ENCODE results near the gene TPPP3. TPM values are rescaled to one million over a fixed set of nuclear protein-coding genes. Genes with fewer than 3 reads are reported as not detected.

TPPP3 gene
- total and polyA plus RNA-seq, 2 donors (not counting 3 experiments of a cell fraction or from before 2014, with no cell fraction given): 0.33 to 1.3 TPM

- intact Hi-C loops (cut with micrococcal nuclease): loop anchor here (1.0 to 10.0 kb wide), 4 partner anchors 26 to 444 kb away; partner anchors contain the start of genes E2F4, ELMO3 and EXOC3L1
- TF ChIP-seq EZH2 (IDR thresholded peaks at IDR 0.05; ENCODE audit: borderline replicate concordance, low read depth, low read length, severe bottlenecking) (no peak), POLR2A (IDR thresholded peaks at IDR 0.05; ENCODE audit: low read depth, low read length) (no peak), JUN (IDR thresholded peaks at IDR 0.05; ENCODE audit: borderline replicate concordance, insufficient read depth, insufficient read length, low read depth) (no peak), MYC (IDR thresholded peaks at IDR 0.05; ENCODE audit: low read depth, low read length) (no peak), FOS (IDR thresholded peaks at IDR 0.05; ENCODE audit: borderline replicate concordance, insufficient read depth, low read length) (no peak), CTCF (IDR thresholded peaks at IDR 0.05; ENCODE audit: extremely low read depth in 1 of 2, insufficient read depth in 1 of 2, low read depth in 1 of 2, low read length in 2 of 2) (no peak), GATA2 (IDR thresholded peaks at IDR 0.05; ENCODE audit: insufficient read depth, insufficient read length, low read depth, low read length) (no peak), POLR2AphosphoS5 (IDR thresholded peaks at IDR 0.05; ENCODE audit: insufficient read depth, low read depth, low read length) (no peak), MAX (IDR thresholded peaks at IDR 0.05; ENCODE audit: insufficient read depth, insufficient read length) (no peak)
These were observed 5.4 kb upstream of the TPPP3 start for GRCh38 chr16:67398546-67399217.

More at GRCh38 chr16:67398546-67399217, 5.4 kb upstream of the TPPP3 start:
- Histone ChIP-seq H3K4me3 (replicated peaks in 1 of 3; ENCODE audit: insufficient read depth in 1 of 3, low read depth in 1 of 3, low read length in 3 of 3) (no peak overlapping the region), H3K4me2 (ENCODE audit: insufficient read depth, low read length) (no peak overlapping the region), H4K20me1 (replicated peaks; ENCODE audit: control insufficient read depth, extremely low read depth, insufficient read depth, low read length) (no peaks in the 10 kb centered on the region), H3K27ac (ENCODE audit: insufficient read depth, low read depth, low read length) (no peak overlapping the region), H2AFZ (ENCODE audit: low read depth, low read length) (no peak overlapping the region), H3K9me1 (replicated peaks; ENCODE audit: control insufficient read depth, extremely low read depth, insufficient read depth, low read length) (no peaks in the 10 kb centered on the region), H3K4me1 (ENCODE audit: control insufficient read depth, extremely low read depth, insufficient read depth, low read length) (peaks cover 7% of the 10 kb centered on the region), H3K79me2 (ENCODE audit: control insufficient read depth, insufficient read depth, low read length) (no peaks in the 10 kb centered on the region), H3K9me3 (replicated peaks; ENCODE audit: control insufficient read depth, insufficient read depth, low read length) (no peaks in the 10 kb centered on the region), H3K36me3 (ENCODE audit: control insufficient read depth in 2 of 2, extremely low read depth in 1 of 2, insufficient read depth in 2 of 2, low read length in 2 of 2) (no peaks in the 10 kb centered on the region), H3K27me3 (ENCODE audit: control insufficient read depth in 2 of 2, insufficient read depth in 2 of 2, low read length in 2 of 2) (peaks cover 9 to 10% of the 10 kb centered on the region in 2 experiments), H3K9ac (replicated peaks; ENCODE audit: extremely low read depth, insufficient read depth, low read length) (no peak overlapping the region)
- DNase-seq (ENCODE audit: low read depth, low spot score) (no peak), FAIRE-seq (no peak)
- POLR2A ChIA-PET: no interaction called here
- no TSS peak for BruUV-seq (replicated peaks)
- CTCF ChIA-PET: interaction anchor here (0.6 to 4.1 kb wide), 19 partner anchors 14 to 446 kb away, joined by 3 to 65 read pairs (median 10); partner anchors contain the start of genes KCTD19, LRRC36, PLEKHG4 and ZDHHC1
- dilution Hi-C loops (cut with MboI; ENCODE audit: extremely low pct_ligation_motif_present, low sequenced_read_pairs): no loop called here

Measured in endothelial cell of umbilical vein (primary cell).